Heart right ventricle (tissue), 16 donors: ENCODE results near the gene HDAC8. TPM values are rescaled to one million over a fixed set of nuclear protein-coding genes. Genes with fewer than 3 reads are reported as not detected.

Source experiments
- ATAC-seq, 8 donors: fragments of 200-7000 bp; cut with Tn5 transposase; one replicate each; pipeline ENCODE4 v1.9.1; 2020; ENCODE audit warnings: mild to moderate bottlenecking in 8 of 8, moderate library complexity in 8 of 8, moderate number of reproducible peaks in 1 of 8
- DNase-seq, 2 donors: peaks; one replicate each; pipeline ENCODE4 v3.0.0-alpha.2; 2020
- H3K27ac ChIP-seq, 10 donors: fragments of 200-600 bp; sonication (generic) in 2 of 10; one replicate each; pipeline versions ENCODE4 v1.5.0 to v1.8.0; 2020 to 2022; ENCODE audit warnings: mild to moderate bottlenecking in 3 of 10
- H3K27me3 ChIP-seq, 7 donors: fragments of 200-600 bp; one replicate each; pipeline ENCODE4 v1.8.0; 2021 to 2022; ENCODE audit warnings: mild to moderate bottlenecking in 2 of 7
- H3K36me3 ChIP-seq, 9 donors: fragments of 200-600 bp; sonication (generic) in 1 of 9; one replicate each; pipeline versions ENCODE4 v1.5.0 to v1.8.0; 2020 to 2022; ENCODE audit warnings: mild to moderate bottlenecking in 2 of 9
- H3K4me1 ChIP-seq, 9 donors: fragments of 200-600 bp; sonication (generic) in 1 of 9; one replicate each; pipeline versions ENCODE4 v1.5.0 to v1.8.0; 2020 to 2022; ENCODE audit warnings: mild to moderate bottlenecking in 4 of 9
- H3K4me3 ChIP-seq, 10 donors: fragments of 200-600 bp; sonication (generic) in 2 of 10; one replicate each; pipeline versions ENCODE4 v1.5.0 to v1.8.0; 2020 to 2022; ENCODE audit warnings: mild to moderate bottlenecking in 7 of 10, moderate library complexity in 2 of 10
- H3K9me3 ChIP-seq, 11 donors: fragments of 200-600 bp in 10 of 11; sonication (generic) in 2 of 11; one replicate each; pipeline versions ENCODE4 v1.5.0 to v1.8.0; 2013 to 2022; ENCODE audit warnings: mild to moderate bottlenecking in 2 of 11, control low read depth in 1 of 11, moderate library complexity in 1 of 11
- CTCF ChIP-seq, 9 donors: fragments of 200-600 bp; sonication (generic) in 2 of 9; IDR thresholded peaks; one replicate each; pipeline versions ENCODE4 v1.5.0 to v1.8.0; 2021 to 2022; ENCODE audit warnings: antibody characterized with exemption in 9 of 9, mild to moderate bottlenecking in 5 of 9, moderate library complexity in 1 of 9
- WGBS, 2 donors: extraction: QIAGEN DNeasy Blood & Tissue Kit; methylation state at CpG; one replicate each; pipeline ENCODE4 v1.1.7; 2013; ENCODE audit warnings: inconsistent platforms in 1 of 2; 5-methylcytosine and 5-hydroxymethylcytosine counted together
- intact Hi-C, 10 donors: fragments of 100-400 bp; cut with DNase I; formaldehyde crosslinking; loops; one replicate each; pipeline versions ENCODE4 v1.11.1 to v1.14.2; 2022
- long read RNA-seq, 3 donors: library from polyadenylated mRNA; unstranded; transcript quantifications; one replicate each; pipeline ENCODE4 v2.0.0, GENCODE V29; 2020 to 2021
- polyA plus RNA-seq, 2 donors: library from polyadenylated mRNA; stranded (reverse); fragments of 200-250 nt; gene quantifications; one replicate each; pipeline ENCODE4 v1.2.3, GENCODE V29; 2013
- total RNA-seq, 10 donors: library from RNA; stranded (reverse); fragmentation: NEBNext Ultra II Directional in 3 of 10; extraction: Animal tissue kit (Norgen Biotek cat#: 25700) in 3 of 10; gene quantifications; one replicate each; pipeline versions ENCODE4 v1.2.1 to v1.2.4, GENCODE V29; 2021 to 2023
- donor health status: Arrhythmogenic right ventricular cardiomyopathy.
- donor health status: ischemic (EF 13 %, LVEDD 7.1; RV severe dilation, severe dysfunction).
- donor health status: healthy with polysubstance abuse.
- donor health status: DM: no; HTN: yes; CAD: no.
- donor health status: DM: no; HTN: no; CAD: no.
- donor health status: ischemic (EF 25% LVEDD 6.9; RV normal size, moderate dysfunction).
- donor health status: ischemic (EF 25% LVEDD 5.7; RV mildly dilated, moderate dysfunction).
- donor health status: healthy.
- donor health status: DM: yes; HTN: yes; CAD: no.
- donor health status: Ischemic cardiomyopathy.
- donor health status: ischemic (EF 35%, LVEDD 5.7; RV mildly dilated, moderate dysfunction).
- donor health status: nonischemic (EF 11% LVEDD 7.7; RV severe dilation, severe dysfunction).
- donor health status: DM: yes; HTN: yes; CAD: no.
- donor health status: PGD.
- donor health status: ischemic (EF 29% LVEDD 5.4; RV normal size, mild dysfunction).
- donor health status: nonischemic (EF 23%, LVEDD 6.1; RV moderate dilation, normal function).

HDAC8 gene
- total RNA-seq (10 to 100 TPM; 15.9 to 23.1 (median 19.5) TPM), polyA plus RNA-seq (10 to 100 TPM; 17.7 to 48.1 TPM)
- long read RNA-seq, donor 1, transcript HDAC8-207 (11 exons, 2,110 nt) = major isoform, 14 of 16 reads
- long read RNA-seq, donor 1, partial matches to known transcripts = 0 of 16 reads
- long read RNA-seq, donor 1, other reads (novel, unspliced or antisense) = 1 of 16 reads
- long read RNA-seq, donor 2, partial matches to known transcripts = 1 of 13 reads
- long read RNA-seq, donor 2, other reads (novel, unspliced or antisense) = 5 of 13 reads
- long read RNA-seq, donor 3, transcript HDAC8-207 (11 exons, 2,110 nt) = major isoform, 11 of 30 reads
- long read RNA-seq, donor 3, partial matches to known transcripts = 2 of 30 reads
- long read RNA-seq, donor 3, other reads (novel, unspliced or antisense) = 5 of 30 reads

GRCh38 chrX:72572248-72573157 is at the start of gene HDAC8:
Gene HDAC8 (minus strand): TSS chrX:72572843. CDS start chrX:72572761, 82 bp downstream.
- H3K9me3 ChIP-seq = no peaks in the 10 kb centered on the region
- H3K27ac ChIP-seq = peak within 1 kb of the TSS; percentile 39 to 86 (median 79)
- peak; percentile 79 to 95 (median 92) for ATAC-seq
- H3K4me1 ChIP-seq = peaks cover 0 to 14% (median 0%) of the 10 kb centered on the region in 9 donors
- H3K36me3 ChIP-seq = peaks cover 0 to 23% (median 0%) of the 10 kb centered on the region in 9 donors
- DNase-seq = peak; percentile 57 to 71
- H3K4me3 ChIP-seq = peak within 1 kb of the TSS; percentile 44 to 72 (median 62)
- 0% methylated on average over 36 of the region's 36 CpGs for WGBS, 2 donors
- intact Hi-C loops = no loop called here
- no peak for TF ChIP-seq CTCF (IDR thresholded peaks at IDR 0.05)
- peaks cover 0 to 41% (median 0%) of the 10 kb centered on the region in 7 donors for H3K27me3 ChIP-seq

- Histone ChIP-seq H3K4me1 (peaks cover 0 to 8% (median 0%) of the 10 kb centered on the region in 9 donors), H3K36me3 (peaks cover 0 to 22% (median 0%) of the 10 kb centered on the region in 9 donors), H3K4me3 (no peak overlapping the region), H3K27me3 (peaks cover 0 to 28% (median 0%) of the 10 kb centered on the region in 7 donors), H3K9me3 (no peaks in the 10 kb centered on the region), H3K27ac (peak overlapping the region in 1 of 10 donors; percentile 48)
- 82 to 92% methylated on average over 4 of the region's 4 CpGs for WGBS, 2 donors
- TF ChIP-seq CTCF (IDR thresholded peaks at IDR 0.05) = no peak
- intact Hi-C loops = no loop called here
- DNase-seq (no peak), ATAC-seq (no peak)
Measured at GRCh38 chrX:72621625-72622485, 49.2 kb upstream of the HDAC8 start.

GRCh38 chrX:72621163-72621562 is 48.5 kb upstream of the HDAC8 start:
- Histone ChIP-seq H3K27ac (peak overlapping the region in 3 of 10 donors; percentile 19 to 53 (median 48)), H3K4me3 (no peak overlapping the region), H3K36me3 (peaks cover 0 to 22% (median 0%) of the 10 kb centered on the region in 9 donors), H3K9me3 (no peaks in the 10 kb centered on the region), H3K27me3 (peaks cover 0 to 33% (median 0%) of the 10 kb centered on the region in 7 donors), H3K4me1 (peaks cover 0 to 8% (median 0%) of the 10 kb centered on the region in 9 donors)
- no peak for TF ChIP-seq CTCF (IDR thresholded peaks at IDR 0.05)
- WGBS, 2 donors = 52 to 58% methylated on average over 1 of the region's 1 CpG
- intact Hi-C loops = no loop called here
- no peak for ATAC-seq
- no peak for DNase-seq
